Posterior cingulate gyrus (tissue), 11 donors: ENCODE results near the gene ENTPD6.
"Not testable (repeated sequence)": the region's sequence is repeated elsewhere in the genome, so short reads cannot be mapped to it uniquely, and the experiment has no call there.

Experiments
- DNase-seq, 10 donors: peaks; one replicate each; pipeline versions ENCODE4 v3.0.0 to v3.0.0-alpha.2; 2020 to 2021; ENCODE audit warnings: mixed read lengths in 3 of 10
- intact Hi-C: fragments of 100-400 bp; cut with DNase I; formaldehyde crosslinking; loops from one replicate; pipeline ENCODE4 v1.15.1; 2023

The ENTPD6 gene

DNA sequence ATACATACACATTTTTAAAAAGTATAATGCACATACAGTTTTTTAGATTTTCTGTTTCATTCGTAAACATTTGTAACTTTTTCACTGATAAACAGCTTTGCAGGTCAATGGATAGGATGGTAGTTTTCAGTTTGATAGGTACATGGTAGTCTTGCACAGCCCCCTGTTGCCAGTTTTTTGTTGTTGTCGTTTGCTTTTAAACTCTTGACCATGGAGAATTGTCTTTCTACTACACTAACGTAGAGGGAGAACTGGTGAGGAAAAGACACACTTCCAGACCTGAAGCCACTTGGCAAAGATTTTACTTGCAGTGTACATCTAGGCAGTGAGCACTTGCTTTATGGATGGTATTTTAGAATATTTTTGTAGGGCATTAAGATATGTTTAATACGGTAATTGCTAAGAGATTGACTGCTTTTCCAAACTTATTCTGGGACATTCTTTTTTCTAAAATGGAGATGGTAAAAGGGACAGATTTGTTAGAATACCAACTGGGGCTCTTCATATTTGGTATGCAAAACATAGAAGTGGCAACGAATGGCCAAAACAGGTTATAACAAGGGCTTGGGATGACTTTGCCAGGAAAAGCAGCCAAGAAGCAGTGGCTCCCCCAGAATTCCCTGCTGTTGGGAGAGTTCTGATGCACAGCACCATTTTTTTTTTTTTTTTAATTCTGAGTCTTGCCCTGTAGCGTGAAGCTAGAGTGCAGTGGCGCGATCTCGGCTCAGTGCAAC is 53.9 kb downstream of the ENTPD6 start:
- intact Hi-C loops = loop anchor here (5.0 kb wide), 1 partner anchor 148 kb away; no protein-coding TSS in a partner anchor
- peak in 1 of 10 donors; percentile 58 for DNase-seq

DNA sequence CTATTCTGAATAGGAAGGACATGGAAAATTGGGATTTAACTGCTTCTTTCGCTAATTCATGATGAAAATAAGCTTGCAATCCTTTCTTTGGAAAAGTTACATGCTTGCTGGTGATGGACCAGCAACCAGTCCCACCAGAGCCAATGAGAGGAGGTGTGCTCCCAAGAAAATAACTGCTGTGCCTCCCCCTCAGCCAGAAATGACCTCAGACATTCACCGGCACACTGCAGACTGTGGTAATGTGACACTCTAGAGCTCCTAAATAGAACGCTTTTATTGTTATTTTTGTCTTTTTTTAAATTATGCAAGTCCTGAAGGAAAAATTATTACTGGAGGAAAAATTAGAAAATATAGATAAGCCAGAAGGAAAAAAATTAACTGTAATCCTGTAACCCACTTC is 55.0 kb downstream of the ENTPD6 start:
- intact Hi-C loops = loop anchor here (10.0 kb wide), 1 partner anchor 374 kb away; the partner anchor contains the start of gene NANP
- DNase-seq = no peak

- intact Hi-C loops = loop anchor here (10.0 kb wide), 1 partner anchor 374 kb away; the partner anchor contains the start of gene NANP
- DNase-seq = no peak
These were observed 55.5 kb downstream of the ENTPD6 start for GRCh38 chr20:25251019-25251418.

- intact Hi-C loops = loop anchor here (10.0 kb wide), 1 partner anchor 373 kb away; the partner anchor contains the start of gene NANP
- peak in 1 of 10 donors; percentile 20 for DNase-seq
These were observed 56.0 kb downstream of the ENTPD6 start for GRCh38 chr20:25251558-25251957.

DNA sequence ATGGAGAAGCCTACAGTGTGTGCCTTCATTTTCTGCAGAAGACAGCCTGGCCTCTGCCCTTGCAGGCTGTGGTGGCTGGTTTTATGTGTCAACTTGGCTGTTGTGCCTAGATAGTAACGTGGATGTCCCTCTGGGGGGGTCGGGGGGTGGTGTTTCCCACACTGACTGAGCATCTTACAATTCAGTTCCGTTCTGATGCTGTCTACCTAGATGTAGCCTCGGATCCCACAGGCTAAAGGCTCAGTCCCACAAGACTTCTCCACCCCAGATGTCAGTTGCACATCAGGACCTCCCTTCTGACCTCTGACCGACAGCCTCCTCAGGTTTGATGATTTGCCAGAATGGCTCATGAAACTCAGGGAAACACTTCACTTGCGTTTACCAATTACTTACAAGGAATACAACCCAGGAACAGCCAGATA is 56.7 kb downstream of the ENTPD6 start:
- intact Hi-C loops = loop anchor here (10.0 kb wide), 1 partner anchor 373 kb away; the partner anchor contains the start of gene NANP
- no peak for DNase-seq

GRCh38 chr20:25252686-25253421 is 57.3 kb downstream of the ENTPD6 start:
- intact Hi-C loops = loop anchor here (10.0 kb wide), 1 partner anchor 372 kb away; the partner anchor contains the start of gene NANP

DNA sequence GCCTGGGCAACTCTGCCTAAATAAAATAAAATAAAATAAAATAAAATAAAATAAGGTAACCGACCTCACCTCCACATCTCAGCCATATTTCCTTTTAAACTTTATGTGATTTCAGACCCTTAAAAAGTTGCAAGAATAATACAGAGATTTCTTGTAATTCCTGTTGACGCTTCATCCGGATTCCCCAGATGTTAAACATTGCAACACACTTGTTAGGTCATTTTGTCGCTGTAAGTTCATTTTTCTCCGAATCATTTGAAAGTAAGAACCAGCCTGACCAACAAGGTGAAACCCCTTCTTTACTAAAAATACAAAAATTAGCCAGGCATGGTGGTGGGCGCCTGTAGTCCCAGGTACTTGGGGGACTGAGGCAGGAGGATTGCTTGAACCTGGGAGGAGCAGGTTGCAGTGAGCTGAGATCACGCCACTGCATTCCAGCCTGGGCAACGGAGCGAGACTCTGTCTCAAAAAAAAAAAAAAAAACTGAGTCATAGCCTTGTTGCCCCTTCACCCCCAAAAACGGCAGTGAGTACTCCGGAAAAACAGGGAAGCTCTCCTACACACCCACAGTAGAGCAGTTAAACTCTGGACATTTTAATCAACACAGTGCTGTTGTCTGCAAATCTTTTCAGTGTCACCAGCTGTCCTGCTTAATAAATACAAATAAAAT is 58.2 kb downstream of the ENTPD6 start:
- intact Hi-C loops = loop anchor here (10.0 kb wide), 1 partner anchor 371 kb away; the partner anchor contains the start of gene NANP
- no peak for DNase-seq

More at GRCh38 chr20:25252686-25253421, 57.3 kb downstream of the ENTPD6 start:
- DNase-seq = peak in 1 of 10 donors; percentile 44

DNA sequence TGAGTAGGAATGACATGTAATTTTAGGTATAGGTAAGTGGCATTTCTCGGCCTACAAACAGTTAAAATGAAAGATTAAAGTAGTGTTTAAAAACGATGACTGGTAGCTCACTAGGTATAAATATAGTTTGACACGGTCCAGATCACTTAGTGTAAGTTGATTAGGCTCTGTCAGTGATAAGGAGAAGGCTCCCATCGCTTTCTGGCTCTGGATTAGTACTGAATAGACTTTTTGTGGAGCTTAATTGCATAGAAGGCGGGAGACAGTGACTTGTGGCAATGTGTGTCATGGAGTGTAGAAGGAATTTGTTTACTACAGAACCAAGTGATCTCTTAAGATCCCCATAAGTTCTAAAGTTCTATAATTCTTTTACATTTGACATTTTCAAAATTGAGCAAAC is 59.1 kb downstream of the ENTPD6 start:
- DNase-seq = no peak
- intact Hi-C loops = loop anchor here (10.0 kb wide), 1 partner anchor 370 kb away; the partner anchor contains the start of gene NANP

DNA sequence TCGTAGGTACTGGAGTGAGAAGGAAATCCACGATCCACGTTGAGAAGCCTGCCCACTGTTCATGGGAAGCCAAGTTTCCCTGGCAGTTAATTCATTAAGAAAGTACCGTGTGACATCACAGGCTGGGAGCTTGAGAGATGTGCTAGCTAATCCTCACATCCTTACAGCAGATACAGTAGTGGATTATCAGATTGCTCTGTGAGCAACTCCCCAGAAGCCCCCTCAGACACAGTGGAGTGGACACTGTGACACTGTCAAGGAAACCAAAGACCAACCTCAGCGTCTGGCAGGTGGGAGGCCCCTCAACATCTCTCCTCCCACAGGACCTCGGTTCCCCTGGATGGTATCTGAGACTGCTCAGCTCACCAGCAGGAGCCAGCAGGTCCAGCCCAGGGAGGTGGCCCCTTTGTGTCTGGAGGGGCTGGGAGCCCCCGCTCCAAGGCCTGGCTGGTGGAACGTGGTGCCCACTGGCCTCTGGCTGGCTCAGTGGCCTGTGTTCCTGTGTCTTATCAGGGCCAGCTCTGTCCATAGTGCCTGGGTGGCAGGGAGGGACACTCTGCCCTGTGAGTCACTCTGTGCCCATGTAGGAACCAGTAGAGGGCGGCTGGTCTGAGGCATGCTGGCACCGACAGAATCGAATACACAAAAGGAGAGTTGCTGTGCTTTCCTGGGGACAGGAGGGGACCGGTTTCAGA is 59.6 kb downstream of the ENTPD6 start:
- intact Hi-C loops = loop anchor here (10.0 kb wide), 1 partner anchor 370 kb away; the partner anchor contains the start of gene NANP
- DNase-seq = peak in 6 of 10 donors; percentile 34 to 92 (median 59)

DNA sequence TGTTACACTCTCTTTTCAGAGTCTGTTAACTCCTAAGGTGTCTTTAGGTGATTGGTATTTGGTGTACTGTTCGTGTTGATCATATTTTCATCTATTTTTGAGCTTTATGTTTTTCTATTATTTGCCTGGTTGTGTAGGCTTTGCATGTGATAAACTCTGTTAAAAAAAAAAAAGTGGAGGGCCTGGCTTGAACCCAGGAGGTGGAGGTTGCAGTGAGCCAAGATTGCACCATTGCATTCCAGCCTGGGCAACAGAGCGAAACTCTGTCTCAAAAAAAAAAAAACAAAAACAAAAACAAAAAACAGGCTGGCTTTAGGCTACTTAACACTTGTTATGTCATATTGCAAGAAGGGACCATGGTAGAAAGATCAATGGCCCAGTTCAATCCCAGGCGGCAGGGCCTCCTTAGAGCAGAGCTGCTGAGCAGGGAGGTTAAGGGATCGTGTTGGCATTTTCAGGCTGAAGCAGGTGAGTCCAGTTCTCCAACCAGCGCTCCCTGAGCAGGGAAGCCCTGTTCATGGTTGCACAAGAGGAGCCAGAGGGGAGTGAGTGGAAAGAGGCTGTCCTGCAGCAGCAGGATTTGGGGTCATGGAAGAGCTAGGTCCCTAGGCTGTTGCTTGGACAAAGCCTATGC is 60.8 kb downstream of the ENTPD6 start:
- DNase-seq = peak in 1 of 10 donors; percentile 55
- intact Hi-C loops = loop anchor here (10.0 kb wide), 1 partner anchor 368 kb away; the partner anchor contains the start of gene NANP

DNA sequence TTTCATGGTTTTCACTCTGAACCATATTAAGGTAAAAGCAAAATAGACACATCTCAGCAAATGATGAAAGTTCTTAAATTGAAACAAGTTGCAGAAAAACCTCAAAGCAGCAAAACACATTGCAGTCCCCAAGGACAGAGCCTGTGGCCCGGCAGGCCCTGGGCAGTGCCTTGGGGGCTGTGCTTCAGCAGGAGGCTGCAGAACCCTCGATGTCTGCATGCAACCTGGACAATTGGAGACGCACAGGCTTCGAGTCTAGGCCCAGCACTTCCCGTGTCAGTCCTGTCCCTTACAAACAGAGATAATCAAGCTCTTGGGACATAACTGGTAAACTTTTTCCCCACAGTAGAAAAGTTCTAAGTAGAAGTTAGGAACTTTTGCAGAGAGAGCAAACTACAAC is 61.6 kb downstream of the ENTPD6 start:
- DNase-seq = no peak
- intact Hi-C loops = loop anchor here (10.0 kb wide), 1 partner anchor 368 kb away; the partner anchor contains the start of gene NANP

DNA sequence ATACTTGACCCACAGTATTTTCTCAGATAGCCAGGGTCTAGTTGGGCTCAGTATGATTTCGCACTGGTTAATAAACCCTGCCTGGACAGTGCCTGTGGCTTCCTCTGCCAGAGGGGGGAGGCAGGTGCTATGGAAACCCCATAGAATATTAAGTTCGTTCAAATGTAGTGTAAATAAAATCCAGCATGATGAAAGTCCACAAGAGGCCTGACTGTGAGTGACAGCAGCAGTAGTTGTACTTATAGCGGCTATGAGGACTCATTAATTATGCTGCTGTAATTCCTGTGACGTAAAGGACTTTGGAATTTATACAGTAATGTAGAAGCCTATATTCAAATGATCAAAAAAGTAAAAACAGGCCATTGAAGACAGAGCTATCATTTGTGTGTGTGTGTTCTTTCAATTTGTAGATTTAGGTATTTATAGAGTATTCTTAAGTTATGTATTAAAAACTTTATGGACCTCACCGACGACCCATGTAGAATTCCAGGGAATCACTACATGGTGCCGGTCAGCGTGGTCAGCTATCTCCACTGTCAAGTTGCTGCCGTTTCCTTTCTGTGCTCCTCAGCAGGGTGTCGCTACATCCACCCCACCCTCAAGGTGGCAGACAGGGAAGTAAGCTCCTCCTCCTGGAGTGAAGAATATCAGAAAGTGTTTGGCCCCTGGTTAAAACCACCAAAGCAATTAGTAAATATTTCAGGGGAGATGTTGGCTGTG is 62.4 kb downstream of the ENTPD6 start:
- peak in 1 of 10 donors; percentile 22 for DNase-seq
- intact Hi-C loops = loop anchor here (10.0 kb wide), 1 partner anchor 367 kb away; the partner anchor contains the start of gene NANP

- intact Hi-C loops = loop anchor here (10.0 kb wide), 1 partner anchor 366 kb away; the partner anchor contains the start of gene NANP
- peak in 1 of 10 donors; percentile 31 for DNase-seq
These were observed 62.9 kb downstream of the ENTPD6 start for GRCh38 chr20:25258476-25258805.

- DNase-seq = peak in 2 of 10 donors; percentile 5 to 24
- intact Hi-C loops = loop anchor here (10.0 kb wide), 1 partner anchor 366 kb away; the partner anchor contains the start of gene NANP
These were observed 63.3 kb downstream of the ENTPD6 start for GRCh38 chr20:25258828-25259227.

DNA sequence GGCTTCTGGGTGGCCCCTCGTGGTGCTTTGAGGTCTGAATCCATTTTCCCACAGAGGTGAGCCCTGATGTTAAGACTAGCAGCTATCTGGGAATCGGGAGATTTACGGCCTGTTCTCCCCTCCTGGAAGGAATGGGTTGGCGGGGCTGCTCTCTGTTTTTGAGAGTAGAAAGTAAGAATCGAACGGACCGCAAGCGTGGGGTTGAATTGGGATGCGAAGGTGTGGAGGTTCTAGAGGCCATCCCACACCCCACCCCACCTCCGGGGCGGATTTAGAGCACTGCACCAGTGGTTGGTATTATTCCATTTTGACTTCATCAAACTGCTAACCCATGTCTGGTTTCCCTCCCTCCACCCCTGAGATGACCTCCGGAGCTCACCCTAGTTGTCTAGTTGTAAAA is 63.8 kb downstream of the ENTPD6 start:
- intact Hi-C loops = loop anchor here (10.0 kb wide), 1 partner anchor 365 kb away; the partner anchor contains the start of gene NANP
- no peak for DNase-seq

DNA sequence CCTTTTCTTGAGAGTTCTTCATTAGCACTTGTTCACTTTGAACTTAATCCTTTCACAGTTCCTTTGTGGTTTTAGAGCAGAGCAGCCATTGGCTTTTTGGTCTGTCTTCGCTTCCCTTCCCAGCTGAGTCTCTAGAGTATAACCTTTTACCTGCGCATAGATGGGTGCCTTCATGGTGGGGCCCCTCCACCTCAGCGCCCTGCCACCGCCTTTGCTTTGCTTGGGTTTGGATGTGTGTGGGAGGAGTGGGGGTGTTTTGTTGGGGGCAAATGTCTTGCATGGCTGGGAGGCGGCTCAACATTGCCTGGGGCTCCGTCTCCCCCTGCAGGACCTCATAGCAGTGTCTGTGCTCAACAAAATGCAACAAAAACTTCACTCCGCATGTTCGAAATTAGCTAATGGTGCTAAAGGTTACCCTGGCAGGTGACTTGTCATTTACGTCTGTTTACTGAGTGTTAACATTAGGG is 64.3 kb downstream of the ENTPD6 start:
- peak in 1 of 10 donors; percentile 30 for DNase-seq

DNA sequence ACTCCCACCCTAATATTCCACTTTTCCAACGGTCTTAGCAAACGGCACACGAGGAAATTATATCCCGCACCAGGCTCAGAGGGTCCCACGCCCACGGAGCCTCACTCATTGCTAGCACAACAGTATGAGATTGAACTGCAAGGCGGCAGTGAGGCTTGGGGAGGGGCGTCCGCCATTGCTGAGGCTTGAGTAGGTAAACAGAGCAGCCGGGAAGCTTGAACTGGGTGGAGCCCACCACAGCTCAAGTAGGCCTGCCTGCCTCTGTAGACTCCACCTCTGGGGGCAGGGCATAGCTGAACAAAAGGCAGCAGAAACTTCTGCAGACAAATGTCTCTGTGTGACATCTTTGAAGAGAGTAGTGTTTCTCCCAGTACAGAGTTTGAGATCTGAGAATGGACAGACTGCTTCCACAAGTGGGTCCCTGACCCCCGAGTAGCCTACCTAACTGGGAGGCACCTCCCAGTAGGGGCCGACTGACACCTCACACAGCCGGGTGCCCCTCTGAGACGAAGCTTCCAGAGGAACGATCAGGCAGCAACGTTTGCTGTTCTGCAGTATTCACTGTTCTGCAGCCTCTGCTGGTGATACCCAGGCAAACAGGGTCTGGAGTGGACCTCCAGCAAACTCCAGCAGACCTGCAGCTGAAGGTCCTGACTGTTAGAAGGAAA is 65.4 kb downstream of the ENTPD6 start:
- peak in 1 of 10 donors; percentile 50 for DNase-seq
- intact Hi-C loops = not testable (repeated sequence)

More for the DNA sequence above, 64.3 kb downstream of the ENTPD6 start:
- intact Hi-C loops = loop anchor here (10.0 kb wide), 1 partner anchor 365 kb away; the partner anchor contains the start of gene NANP
